MCF 10A (cell line): ENCODE results near the gene C5AR1. TPM values are rescaled to one million over a fixed set of nuclear protein-coding genes. Genes with fewer than 3 reads are reported as not detected.
"Not testable (repeated sequence)": the region's sequence is repeated elsewhere in the genome, so short reads cannot be mapped to it uniquely, and the experiment has no call there.

ENCODE experiments used
- BruUV-seq: library from RNA; stranded (reverse); fragments of 400-500 nt; replicated peaks from 2 replicates; lab custom pipeline; 2021; lab: Mats Ljungman, UMichigan
- CTCF ChIA-PET: fragments of 300-600 bp; sonication (Branson Sonifier 250); formaldehyde crosslinking; extraction: SDS; loops from one replicate; lab custom pipeline; 2021; ENCODE audit warnings: antibody characterized with exemption, inconsistent platforms; lab: Yijun Ruan, JAX
- POLR2A ChIA-PET: fragments of 300-600, 350-650 bp; sonication (Branson Sonifier 250); formaldehyde crosslinking; extraction: SDS; loops from one replicate; lab custom pipeline; 2020; ENCODE audit warnings: antibody characterized with exemption, inconsistent platforms; lab: Yijun Ruan, JAX
- DNase-seq: peaks from one replicate; pipeline ENCODE4 v3.0.0-alpha.2; 2018; ENCODE audit not compliant: unreplicated experiment
- H3K27ac Mint-ChIP-seq: one replicate; pipeline ENCODE4 v1.8.0; 2022; ENCODE audit warnings: mild to moderate bottlenecking, low read depth, mixed read lengths; ENCODE audit not compliant: unreplicated experiment
- H3K27me3 Mint-ChIP-seq: one replicate; pipeline ENCODE4 v1.8.0; 2022; ENCODE audit warnings: mixed read lengths; ENCODE audit not compliant: insufficient read depth, unreplicated experiment
- H3K36me3 Mint-ChIP-seq: one replicate; pipeline ENCODE4 v1.8.0; 2022; ENCODE audit warnings: mild to moderate bottlenecking, moderate library complexity, mixed read lengths; ENCODE audit not compliant: insufficient read depth, unreplicated experiment
- H3K4me1 Mint-ChIP-seq: one replicate; pipeline ENCODE4 v1.8.0; 2022; ENCODE audit warnings: mixed read lengths; ENCODE audit not compliant: insufficient read depth, unreplicated experiment
- H3K4me3 Mint-ChIP-seq: one replicate; pipeline ENCODE4 v1.8.0; 2022; ENCODE audit warnings: mild to moderate bottlenecking, moderate library complexity, mixed read lengths; ENCODE audit not compliant: unreplicated experiment
- H3K9me3 Mint-ChIP-seq: one replicate; pipeline ENCODE4 v1.8.0; 2022; ENCODE audit warnings: mixed read lengths; ENCODE audit not compliant: unreplicated experiment
- CTCF ChIP-seq: fragments of 200-600 bp; IDR thresholded peaks from one replicate; pipeline ENCODE4 v1.8.0; 2022; ENCODE audit warnings: antibody characterized with exemption, mild to moderate bottlenecking; ENCODE audit not compliant: unreplicated experiment
- intact Hi-C: fragments of 100-400 bp; cut with micrococcal nuclease; formaldehyde crosslinking; loops from 2 replicates; pipeline ENCODE4 v1.14.1; 2022
- total RNA-seq: library from RNA; stranded (reverse); gene quantifications from 2 replicates; pipeline ENCODE4 v1.2.3, GENCODE V29; 2022

C5AR1 gene
- total RNA-seq, 1 experiment from 2014 or later = 1.9 TPM

- intact Hi-C loops = no loop called here
- TF ChIP-seq CTCF = no peak
- H3K4me3 Mint-ChIP-seq = no peak overlapping the region
- DNase-seq = no peak
- H3K9me3 Mint-ChIP-seq = no peaks in the 10 kb centered on the region
- no peaks in the 10 kb centered on the region for H3K27me3 Mint-ChIP-seq
- H3K27ac Mint-ChIP-seq = no peak overlapping the region
- CTCF ChIA-PET = interaction anchor here (0.7 to 1.4 kb wide), 5 partner anchors 14 to 60 kb away, joined by 3 to 10 read pairs (median 4); partner anchors contain the start of gene DHX34
- H3K4me1 Mint-ChIP-seq = peaks cover 5% of the 10 kb centered on the region
- no TSS peak for BruUV-seq
- POLR2A ChIA-PET = interaction anchor here (0.9 to 1.4 kb wide), 2 partner anchors 15 to 18 kb away, joined by 4 to 5 read pairs; partner anchors contain the start of gene DHX34
- peaks cover 6% of the 10 kb centered on the region for H3K36me3 Mint-ChIP-seq
These were observed 20.8 kb downstream of the C5AR1 start for GRCh38 chr19:47330466-47330869.

DNA sequence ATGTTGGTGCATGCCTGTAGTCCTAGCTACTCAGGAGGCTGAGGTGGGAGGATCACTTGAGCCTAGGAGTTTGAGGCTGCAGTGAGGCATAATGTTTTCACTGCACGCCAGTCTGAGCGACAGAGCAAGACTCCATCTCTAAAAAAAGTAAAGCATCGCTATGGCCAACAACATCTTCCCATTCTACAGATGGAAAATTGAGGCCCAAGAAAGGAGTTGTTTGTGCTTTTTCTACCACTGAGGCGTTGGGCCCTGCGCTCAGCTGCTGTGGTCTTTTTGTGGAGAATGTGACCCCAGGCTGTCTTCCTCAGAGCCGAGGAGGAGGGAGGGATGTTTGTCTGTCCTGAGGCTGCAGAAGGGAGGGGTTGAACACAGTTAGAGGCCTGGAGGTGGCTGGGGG, 21.8 kb downstream of the C5AR1 start:
- H3K27ac Mint-ChIP-seq = peak overlapping the region; percentile 72
- TF ChIP-seq CTCF = no peak
- no peaks in the 10 kb centered on the region for H3K9me3 Mint-ChIP-seq
- no peaks in the 10 kb centered on the region for H3K27me3 Mint-ChIP-seq
- H3K4me1 Mint-ChIP-seq = peaks cover 7% of the 10 kb centered on the region
- ChIA-PET POLR2A (interaction anchor here (0.5 to 0.6 kb wide), 2 partner anchors 13 to 1664 kb away, joined by 3 to 4 read pairs; no protein-coding TSS in a partner anchor), CTCF (interaction anchor here (1.1 to 1.4 kb wide), 3 partner anchors 15 to 59 kb away, joined by 4 to 10 read pairs (median 4); partner anchors contain the start of gene DHX34)
- DNase-seq = no peak
- intact Hi-C loops = no loop called here
- H3K36me3 Mint-ChIP-seq = peaks cover 6% of the 10 kb centered on the region
- no TSS peak for BruUV-seq
- peak overlapping the region; percentile 67 for H3K4me3 Mint-ChIP-seq

DNA sequence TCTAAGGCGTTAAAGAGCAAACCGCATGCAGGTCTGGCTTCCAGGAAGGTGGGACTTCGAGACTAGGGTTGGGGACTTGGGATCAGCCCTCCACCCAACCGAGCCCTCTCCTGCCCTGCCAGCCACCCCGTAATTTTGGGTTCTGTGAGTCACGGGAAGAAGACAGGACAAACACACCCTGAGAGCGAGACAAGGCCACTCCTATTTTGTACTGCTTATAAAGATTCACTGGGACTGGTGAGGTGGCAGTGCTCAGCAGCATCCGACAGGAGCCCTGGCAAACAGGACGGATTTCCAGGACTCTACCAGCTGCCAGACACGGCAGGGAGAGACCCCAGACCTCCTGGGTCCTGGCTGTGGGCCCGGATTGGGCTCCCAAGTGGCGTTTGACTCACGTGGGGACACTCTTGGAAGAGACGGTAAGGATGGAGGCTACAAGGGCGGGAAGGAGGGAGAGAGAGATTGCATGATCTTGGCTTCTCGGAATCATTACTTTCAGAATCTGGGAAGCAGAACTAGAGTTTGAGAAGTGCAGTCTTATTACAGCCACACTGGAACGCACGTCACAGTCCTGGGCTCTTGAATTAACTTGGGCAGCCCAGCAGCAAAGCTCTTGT, 22.4 kb downstream of the C5AR1 start, which contains the start of gene C5AR2:
Gene C5AR2, plus strand, starts transcription at position 245 of the 617 bp plus-strand sequence. CDS start 8,625 bp downstream, outside the sequence.
- CTCF ChIA-PET = interaction anchor here (0.7 to 4.0 kb wide), 4 partner anchors 16 to 670 kb away, joined by 3 to 19 read pairs (median 7); partner anchors contain the start of gene DHX34
- Mint-ChIP-seq H3K4me1 (peaks cover 9% of the 10 kb centered on the region), H3K36me3 (peaks cover 9% of the 10 kb centered on the region), H3K27me3 (no peaks in the 10 kb centered on the region), H3K27ac (peak within 1 kb of the TSS; percentile 72), H3K4me3 (peak within 1 kb of the TSS; percentile 67), H3K9me3 (no peaks in the 10 kb centered on the region)
- no peak for TF ChIP-seq CTCF
- POLR2A ChIA-PET = interaction anchor here (0.5 to 1.0 kb wide), 2 partner anchors 12 to 17 kb away, joined by 4 to 8 read pairs; partner anchors contain the start of gene DHX34
- intact Hi-C loops = no loop called here
- peak; percentile 54 for DNase-seq
- BruUV-seq = no TSS peak

GRCh38 chr19:47336765-47337718, 27.4 kb downstream of the C5AR1 start:
- ChIA-PET CTCF (interaction anchor here (0.5 to 0.6 kb wide), 2 partner anchors 11 to 12 kb away, joined by 3 to 5 read pairs; no protein-coding TSS in a partner anchor), POLR2A (interaction anchor here (0.9 to 1.3 kb wide), 2 partner anchors 12 to 23 kb away, joined by 3 to 6 read pairs; partner anchors contain the start of gene DHX34)
- H3K4me1 Mint-ChIP-seq, H3K4me3 Mint-ChIP-seq, intact Hi-C loops, H3K9me3 Mint-ChIP-seq, H3K27me3 Mint-ChIP-seq, BruUV-seq: not testable (repeated sequence)
- peak; percentile 33 for DNase-seq
- H3K27ac Mint-ChIP-seq = peak overlapping the region; percentile 35
- H3K36me3 Mint-ChIP-seq = peaks cover 17% of the 10 kb centered on the region
